ENCODE results near the gene MMP17.
"Not testable (repeated sequence)": the region's sequence is repeated elsewhere in the genome, so short reads cannot be mapped to it uniquely, and the experiment has no call there.

MMP17 gene

GRCh38 chr12:131865180-131865875 is 37.1 kb downstream of the MMP17 start:
- DNase-seq (ENCODE audit: low read depth in 3 of 3): no peak

GRCh38 chr12:131867471-131867870 is 39.3 kb downstream of the MMP17 start:
- DNase-seq (ENCODE audit: low read depth in 3 of 3): no peak

GRCh38 chr12:131867891-131868675 is 39.9 kb downstream of the MMP17 start:
- DNase-seq (ENCODE audit: low read depth in 3 of 3): no peak

GRCh38 chr12:131869871-131870418 is 41.8 kb downstream of the MMP17 start:
- DNase-seq (ENCODE audit: low read depth in 3 of 3): no peak

GRCh38 chr12:131871677-131872076 is 43.5 kb downstream of the MMP17 start:
- DNase-seq (ENCODE audit: low read depth in 3 of 3): no peak

- DNase-seq (ENCODE audit: low read depth in 3 of 3): no peak
Measured at GRCh38 chr12:131872154-131873051, 44.2 kb downstream of the MMP17 start.

GRCh38 chr12:131873293-131873692 is 45.1 kb downstream of the MMP17 start:
- no peak for DNase-seq (ENCODE audit: low read depth in 3 of 3)

- DNase-seq (ENCODE audit: low read depth in 3 of 3): not testable (repeated sequence)
Measured at GRCh38 chr12:131874972-131875371, 46.8 kb downstream of the MMP17 start.

DNA sequence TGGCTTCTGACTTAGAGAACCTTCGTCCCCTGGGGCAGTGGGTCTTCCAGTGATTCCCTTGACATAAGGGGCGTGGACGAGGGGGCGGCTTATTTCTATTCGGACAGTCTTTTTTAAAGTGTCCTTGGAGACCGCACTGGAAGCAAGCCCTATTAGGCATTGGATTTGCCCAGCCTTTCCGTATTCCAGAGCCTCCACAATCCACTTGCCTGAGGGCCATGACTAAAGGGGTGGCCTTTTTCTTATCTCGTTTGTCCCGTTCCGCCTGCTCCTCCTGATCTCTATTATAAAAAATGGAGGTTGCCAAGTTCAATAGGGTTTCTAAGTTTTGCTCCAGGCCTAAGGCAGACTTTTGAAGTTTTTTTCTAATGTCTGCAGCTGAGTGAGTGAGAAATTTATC is 49.0 kb downstream of the MMP17 start:
- not testable (repeated sequence) for DNase-seq (ENCODE audit: low read depth in 3 of 3)

DNA sequence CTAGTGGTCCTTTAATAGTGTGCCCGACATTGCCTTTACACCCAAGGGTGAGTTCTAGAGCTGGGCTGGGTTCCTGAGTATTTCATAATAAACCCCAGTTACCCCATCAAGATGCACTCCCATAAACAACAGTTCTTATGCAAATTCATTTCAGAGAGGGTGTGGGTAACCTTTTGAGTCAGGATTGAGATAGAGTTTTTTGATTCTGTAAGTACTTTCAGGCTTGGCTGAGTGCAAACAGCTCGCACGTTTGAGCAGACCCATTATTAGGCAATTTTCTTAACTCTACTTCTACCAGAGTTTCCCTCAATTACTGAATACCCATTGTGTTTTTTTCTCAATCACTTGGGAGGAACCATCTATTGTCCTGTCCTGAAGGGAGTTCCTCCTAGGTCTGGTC is 50.2 kb downstream of the MMP17 start:
- not testable (repeated sequence) for DNase-seq (ENCODE audit: low read depth in 3 of 3)

- no peak for DNase-seq (ENCODE audit: low read depth in 3 of 3)
Measured at GRCh38 chr12:131882804-131883520, 54.8 kb downstream of the MMP17 start.

DNA sequence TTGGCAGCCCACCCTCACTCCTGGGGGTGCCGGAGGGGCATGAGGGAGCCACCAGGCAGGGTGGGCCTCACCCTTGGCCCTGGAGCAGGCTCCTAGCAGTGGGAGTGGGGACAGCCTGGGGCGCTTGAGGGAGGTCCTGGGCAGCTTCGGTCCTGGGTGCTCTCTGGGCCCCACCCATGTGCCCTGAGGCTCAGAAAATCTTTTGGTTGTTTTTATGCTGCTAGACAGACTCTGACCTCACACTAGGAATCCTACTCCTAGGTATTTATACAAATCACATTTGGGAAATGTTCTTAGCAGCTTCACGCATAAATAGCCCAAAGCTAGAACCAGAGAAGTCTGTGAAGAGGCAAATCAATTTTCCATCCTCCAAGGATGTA is 55.3 kb downstream of the MMP17 start:
- no peak for DNase-seq (ENCODE audit: low read depth in 3 of 3)

- DNase-seq (ENCODE audit: low read depth in 3 of 3): not testable (repeated sequence)
Measured at GRCh38 chr12:131885076-131885475, 56.9 kb downstream of the MMP17 start.

- no peak for DNase-seq (ENCODE audit: low read depth in 3 of 3)
Measured at GRCh38 chr12:131885543-131886057, 57.4 kb downstream of the MMP17 start.

GRCh38 chr12:131891722-131892121 is 63.5 kb downstream of the MMP17 start:
- DNase-seq (ENCODE audit: low read depth in 3 of 3): not testable (repeated sequence)

GRCh38 chr12:131892711-131893604 is 64.8 kb downstream of the MMP17 start:
- no peak for DNase-seq (ENCODE audit: low read depth in 3 of 3)

- DNase-seq (ENCODE audit: low read depth in 3 of 3): no peak
Measured at GRCh38 chr12:131893605-131894312, 65.6 kb downstream of the MMP17 start.

DNA sequence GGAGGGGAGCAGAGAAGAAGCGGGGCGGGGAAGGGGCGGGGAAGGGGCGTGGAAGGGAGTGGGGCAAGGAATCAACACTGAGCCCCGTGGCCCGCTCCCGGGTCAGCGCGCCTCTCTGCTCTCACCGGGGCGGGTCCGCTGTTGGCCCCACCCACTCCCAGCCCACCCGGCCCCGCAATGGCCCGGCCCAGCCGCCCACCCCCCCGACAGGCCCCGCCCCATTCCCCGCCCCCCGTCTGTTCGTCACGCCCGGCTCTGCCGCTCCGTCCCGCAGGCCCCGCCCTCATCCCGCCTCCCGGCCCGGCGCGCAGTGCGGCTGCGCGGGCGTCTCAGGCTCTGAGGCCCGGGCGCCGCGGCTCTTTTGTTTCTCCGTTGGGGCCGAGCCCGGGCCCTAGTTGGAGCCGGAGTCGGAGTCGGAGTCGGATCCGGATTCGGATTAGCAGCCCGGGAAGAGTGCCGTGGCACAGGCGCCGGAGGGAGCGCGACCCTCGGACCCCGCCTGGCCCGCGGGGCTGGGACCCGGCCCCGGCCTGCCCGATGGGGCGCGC is 66.2 kb downstream of the MMP17 start, which contains the start of gene ULK1:
Gene ULK1, plus strand, starts transcription at position 310 of the 548 bp plus-strand sequence. CDS start 380 bp downstream, outside the sequence.
- DNase-seq (ENCODE audit: low read depth in 3 of 3): peak; percentile 83 to 89 (median 86)

Data from stimulated activated CD4-positive, alpha-beta T cell treated with anti-CD3 and anti-CD28 coated beads, TNF-alpha, amount 100 ng/mL, for 48 hours (primary cell).